ENCODE data around the gene UBE4A.

Gene UBE4A, protein sequence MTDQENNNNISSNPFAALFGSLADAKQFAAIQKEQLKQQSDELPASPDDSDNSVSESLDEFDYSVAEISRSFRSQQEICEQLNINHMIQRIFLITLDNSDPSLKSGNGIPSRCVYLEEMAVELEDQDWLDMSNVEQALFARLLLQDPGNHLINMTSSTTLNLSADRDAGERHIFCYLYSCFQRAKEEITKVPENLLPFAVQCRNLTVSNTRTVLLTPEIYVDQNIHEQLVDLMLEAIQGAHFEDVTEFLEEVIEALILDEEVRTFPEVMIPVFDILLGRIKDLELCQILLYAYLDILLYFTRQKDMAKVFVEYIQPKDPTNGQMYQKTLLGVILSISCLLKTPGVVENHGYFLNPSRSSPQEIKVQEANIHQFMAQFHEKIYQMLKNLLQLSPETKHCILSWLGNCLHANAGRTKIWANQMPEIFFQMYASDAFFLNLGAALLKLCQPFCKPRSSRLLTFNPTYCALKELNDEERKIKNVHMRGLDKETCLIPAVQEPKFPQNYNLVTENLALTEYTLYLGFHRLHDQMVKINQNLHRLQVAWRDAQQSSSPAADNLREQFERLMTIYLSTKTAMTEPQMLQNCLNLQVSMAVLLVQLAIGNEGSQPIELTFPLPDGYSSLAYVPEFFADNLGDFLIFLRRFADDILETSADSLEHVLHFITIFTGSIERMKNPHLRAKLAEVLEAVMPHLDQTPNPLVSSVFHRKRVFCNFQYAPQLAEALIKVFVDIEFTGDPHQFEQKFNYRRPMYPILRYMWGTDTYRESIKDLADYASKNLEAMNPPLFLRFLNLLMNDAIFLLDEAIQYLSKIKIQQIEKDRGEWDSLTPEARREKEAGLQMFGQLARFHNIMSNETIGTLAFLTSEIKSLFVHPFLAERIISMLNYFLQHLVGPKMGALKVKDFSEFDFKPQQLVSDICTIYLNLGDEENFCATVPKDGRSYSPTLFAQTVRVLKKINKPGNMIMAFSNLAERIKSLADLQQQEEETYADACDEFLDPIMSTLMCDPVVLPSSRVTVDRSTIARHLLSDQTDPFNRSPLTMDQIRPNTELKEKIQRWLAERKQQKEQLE

DNA sequence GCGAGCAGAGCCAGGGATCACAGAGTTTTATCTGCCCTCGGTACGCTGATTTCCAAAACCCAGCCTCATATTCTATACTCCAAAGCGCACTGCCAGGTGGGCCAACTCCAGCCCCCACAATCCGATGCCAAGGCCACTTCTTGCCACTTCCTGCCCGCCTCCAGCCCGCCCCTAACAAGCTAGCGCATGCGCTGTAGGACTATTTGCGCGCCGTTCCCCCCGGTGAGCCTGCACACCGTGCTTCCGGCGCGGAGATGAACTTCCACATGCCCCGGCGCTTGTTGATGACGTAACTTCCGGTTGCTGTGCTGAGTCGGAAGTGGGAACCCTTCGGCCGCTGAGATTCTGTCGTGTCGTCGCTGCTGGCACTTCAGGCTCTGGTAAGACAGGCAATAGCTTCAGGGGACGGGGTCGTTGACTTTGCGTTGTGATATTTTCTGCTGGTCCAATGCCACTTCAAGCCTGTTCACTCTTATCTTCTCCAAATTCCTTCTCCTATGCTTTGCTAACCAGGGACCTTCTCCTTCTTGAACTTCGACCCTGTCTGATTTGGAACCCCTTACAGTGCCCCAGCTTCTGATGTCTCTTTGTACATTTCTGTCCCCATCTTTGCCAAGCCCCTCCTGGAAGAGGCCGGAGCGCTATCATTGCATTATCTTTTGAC, at the start of gene UBE4A:
Gene UBE4A (plus strand): TSS at position 306 of the 664 bp plus-strand sequence. CDS start 5,481 bp downstream, outside the sequence.
- in situ Hi-C loops (cut with MboI; ENCODE audit: low sequenced_read_pairs): loop anchor here (10.0 kb wide), 2 partner anchors 55 to 165 kb away; partner anchors contain the start of gene CD3E

DNA sequence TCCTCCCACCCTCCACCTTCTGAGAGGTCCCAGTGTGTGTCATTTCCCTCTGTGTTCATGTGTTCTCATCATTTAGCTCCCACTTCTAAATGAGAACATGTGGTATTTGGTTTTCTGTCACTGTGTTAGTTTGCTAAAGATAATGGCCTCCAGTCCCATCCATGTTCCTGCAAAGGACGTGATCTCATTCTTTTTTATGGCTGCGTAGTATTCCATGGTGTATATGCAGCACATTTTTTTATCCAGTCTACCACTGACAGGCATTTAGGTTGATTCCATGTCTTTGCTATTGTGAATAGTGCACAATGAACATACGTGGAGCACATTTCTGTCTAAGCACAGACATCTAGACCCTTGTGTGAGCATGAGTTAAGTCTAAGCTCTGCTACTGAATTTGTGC, 49.1 kb upstream of the UBE4A start:
- in situ Hi-C loops (cut with MboI; ENCODE audit: low sequenced_read_pairs): no loop called here

GRCh38 chr11:118310781-118311485, 48.5 kb upstream of the UBE4A start:
- in situ Hi-C loops (cut with MboI; ENCODE audit: low sequenced_read_pairs): no loop called here

DNA sequence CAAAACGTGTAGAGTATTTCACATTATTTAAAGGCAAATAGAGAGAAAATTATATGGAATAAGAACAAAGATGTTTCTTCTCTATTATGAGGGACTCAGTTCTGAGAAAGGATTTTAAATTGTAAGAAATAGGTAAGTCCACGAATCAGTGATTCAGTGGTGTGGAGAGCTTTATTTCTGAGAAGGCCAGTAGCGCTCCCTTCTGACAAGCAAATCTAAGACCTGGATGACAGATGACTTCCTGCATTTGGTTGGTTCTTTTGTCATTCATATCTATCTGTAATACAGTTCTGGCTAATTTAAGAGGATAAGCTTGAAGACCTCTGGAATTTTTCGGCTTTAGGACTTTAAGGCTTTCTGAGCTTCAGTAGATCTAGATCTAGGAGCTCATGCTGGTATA, 47.9 kb upstream of the UBE4A start:
- in situ Hi-C loops (cut with MboI; ENCODE audit: low sequenced_read_pairs): no loop called here

DNA sequence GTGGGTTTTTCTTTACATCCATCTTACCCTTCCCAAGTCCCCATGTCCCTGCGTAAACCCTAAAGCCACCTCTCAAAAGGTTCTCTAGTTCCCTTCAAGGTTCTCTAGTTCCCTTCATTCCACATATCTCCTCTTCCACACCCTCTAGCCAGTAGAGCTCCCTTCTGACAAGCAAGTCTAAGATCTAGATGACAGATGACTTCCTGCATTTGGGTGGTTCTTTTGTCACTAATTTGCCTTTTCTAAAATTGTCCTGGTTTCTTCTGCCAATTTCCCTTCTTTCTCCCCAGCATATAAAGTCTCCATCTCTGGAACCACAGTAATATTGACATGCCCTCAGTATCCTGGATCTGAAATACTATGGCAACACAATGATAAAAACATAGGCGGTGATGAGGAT, 47.1 kb upstream of the UBE4A start:
- in situ Hi-C loops (cut with MboI; ENCODE audit: low sequenced_read_pairs): no loop called here

- in situ Hi-C loops (cut with MboI; ENCODE audit: low sequenced_read_pairs): no loop called here
These were observed 46.2 kb upstream of the UBE4A start for GRCh38 chr11:118313242-118313641.

DNA sequence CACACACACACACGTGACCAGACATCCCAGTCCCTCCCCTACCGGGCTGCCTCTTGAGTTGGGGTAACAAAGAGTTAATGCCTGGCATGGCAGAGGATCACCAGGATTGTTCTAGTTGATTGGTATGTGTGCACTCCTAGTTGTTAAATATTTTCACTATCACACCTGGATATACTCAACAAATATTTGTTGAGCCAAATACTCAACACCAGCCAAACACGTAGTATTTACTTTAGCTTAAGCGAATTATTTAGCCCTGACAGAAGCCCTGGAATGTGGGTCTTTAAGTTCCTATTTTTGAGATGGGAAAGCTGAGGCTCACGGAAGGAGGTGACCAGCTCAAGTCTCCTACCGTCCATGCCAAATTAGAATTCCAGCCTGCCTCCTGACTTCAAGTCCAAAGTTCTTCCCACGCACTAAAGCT, 44.4 kb upstream of the UBE4A start:
- in situ Hi-C loops (cut with MboI; ENCODE audit: low sequenced_read_pairs): no loop called here

GRCh38 chr11:118318124-118318523, 41.3 kb upstream of the UBE4A start:
- in situ Hi-C loops (cut with MboI; ENCODE audit: low sequenced_read_pairs): no loop called here

DNA sequence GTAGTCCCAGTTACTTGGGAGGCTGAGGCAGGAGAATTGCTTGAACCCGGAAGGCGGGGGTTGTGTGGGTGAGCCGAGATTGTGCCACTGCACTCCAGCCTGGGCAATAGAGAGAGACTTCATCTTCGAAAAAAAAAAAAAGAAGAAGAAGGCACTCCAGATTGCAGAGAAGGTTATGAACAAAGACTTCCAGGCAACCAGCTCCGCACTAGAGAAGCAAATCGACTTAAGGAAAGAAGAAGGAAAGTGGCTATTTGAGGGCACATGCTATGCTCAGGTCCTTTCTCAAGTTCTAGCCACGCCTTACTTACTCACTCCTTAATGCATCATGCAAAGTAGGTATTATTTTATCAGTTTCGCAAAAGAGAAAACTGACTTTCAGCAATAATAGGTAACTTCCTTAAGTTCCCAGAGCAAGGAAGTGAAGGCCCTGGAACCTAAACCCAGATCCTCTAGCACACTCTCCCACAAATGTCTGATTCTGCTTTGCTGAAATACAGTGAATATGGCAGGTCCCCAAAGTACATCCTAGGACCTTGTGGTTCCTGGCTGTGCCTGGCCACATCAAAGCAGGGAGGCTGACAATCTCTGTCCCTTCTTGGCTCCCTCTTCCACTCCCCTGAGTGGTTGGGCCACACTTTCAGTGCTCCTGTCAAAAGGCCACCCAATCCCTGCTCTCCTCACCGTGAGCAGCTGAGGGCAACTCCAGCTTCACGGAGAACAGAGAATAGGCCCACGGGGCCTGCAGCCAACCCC, 40.6 kb upstream of the UBE4A start:
- in situ Hi-C loops (cut with MboI; ENCODE audit: low sequenced_read_pairs): no loop called here

GRCh38 chr11:118319337-118319707, 40.1 kb upstream of the UBE4A start:
- in situ Hi-C loops (cut with MboI; ENCODE audit: low sequenced_read_pairs): no loop called here

DNA sequence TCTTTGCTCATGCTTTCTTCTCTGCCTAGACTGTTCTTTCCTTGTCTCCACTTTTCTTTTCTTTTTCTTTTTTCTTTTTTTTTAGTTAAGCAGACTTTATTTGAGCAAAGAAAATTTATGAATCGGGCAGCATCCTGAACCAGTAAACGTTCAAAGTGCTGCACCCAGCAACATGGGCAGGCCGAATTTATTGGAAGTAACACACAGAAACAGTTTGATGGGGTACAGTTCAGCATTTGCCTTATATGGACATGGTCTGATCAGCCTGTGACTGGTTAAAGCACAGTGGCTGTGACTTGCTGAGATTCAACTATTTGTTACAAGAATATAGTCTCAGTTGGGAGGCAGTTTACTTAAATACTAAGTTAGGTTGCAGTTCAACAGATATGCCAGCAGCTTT, 38.9 kb upstream of the UBE4A start:
- in situ Hi-C loops (cut with MboI; ENCODE audit: low sequenced_read_pairs): no loop called here

GRCh38 chr11:118321386-118322082, 37.9 kb upstream of the UBE4A start:
- in situ Hi-C loops (cut with MboI; ENCODE audit: low sequenced_read_pairs): no loop called here

GRCh38 chr11:118322721-118323120, 36.7 kb upstream of the UBE4A start:
- in situ Hi-C loops (cut with MboI; ENCODE audit: low sequenced_read_pairs): no loop called here

- in situ Hi-C loops (cut with MboI; ENCODE audit: low sequenced_read_pairs): no loop called here
These were observed 34.1 kb upstream of the UBE4A start for GRCh38 chr11:118325283-118325682.

- in situ Hi-C loops (cut with MboI; ENCODE audit: low sequenced_read_pairs): no loop called here
These were observed 30.7 kb upstream of the UBE4A start for GRCh38 chr11:118328745-118329144.

DNA sequence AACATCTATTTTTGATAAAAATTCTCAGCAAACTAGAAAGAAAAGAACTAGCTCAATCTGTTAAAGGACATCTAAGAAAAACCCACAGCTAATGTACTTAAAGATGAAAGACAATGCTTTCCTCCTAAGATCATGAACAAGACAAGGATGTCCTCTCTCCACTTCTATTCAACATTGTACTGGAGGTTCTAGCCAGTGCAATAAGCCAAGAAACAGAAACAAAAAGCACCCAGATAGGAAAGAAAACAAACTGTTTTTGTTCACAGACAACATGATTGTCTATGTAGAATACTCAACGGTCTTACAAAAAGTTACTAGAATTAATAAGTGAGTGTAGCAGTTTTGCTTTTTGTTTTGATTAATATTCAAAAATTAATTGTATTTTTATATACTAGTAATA, 24.7 kb upstream of the UBE4A start:
- in situ Hi-C loops (cut with MboI; ENCODE audit: low sequenced_read_pairs): no loop called here

DNA sequence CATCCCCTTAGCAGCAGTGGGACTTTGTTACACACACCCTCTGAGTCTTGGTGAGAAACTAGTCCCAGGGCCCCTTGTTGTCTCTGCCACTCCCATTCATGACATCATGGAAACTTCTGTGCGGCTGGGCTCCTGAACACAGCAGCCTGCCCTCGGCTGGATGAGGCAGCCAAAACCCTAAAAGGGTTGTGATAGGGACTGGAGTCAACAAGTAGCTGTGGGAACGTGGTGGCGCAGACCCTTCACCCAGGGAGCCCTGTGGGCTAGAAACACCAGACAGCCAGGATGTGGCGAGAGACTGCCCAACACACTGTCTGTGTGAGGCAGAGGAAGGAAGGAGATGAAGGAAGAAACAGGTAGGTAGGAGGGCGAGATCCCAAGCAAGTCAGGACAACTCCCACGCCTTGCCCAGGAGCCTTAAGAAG, 20.8 kb upstream of the UBE4A start:
- in situ Hi-C loops (cut with MboI; ENCODE audit: low sequenced_read_pairs): no loop called here

DNA sequence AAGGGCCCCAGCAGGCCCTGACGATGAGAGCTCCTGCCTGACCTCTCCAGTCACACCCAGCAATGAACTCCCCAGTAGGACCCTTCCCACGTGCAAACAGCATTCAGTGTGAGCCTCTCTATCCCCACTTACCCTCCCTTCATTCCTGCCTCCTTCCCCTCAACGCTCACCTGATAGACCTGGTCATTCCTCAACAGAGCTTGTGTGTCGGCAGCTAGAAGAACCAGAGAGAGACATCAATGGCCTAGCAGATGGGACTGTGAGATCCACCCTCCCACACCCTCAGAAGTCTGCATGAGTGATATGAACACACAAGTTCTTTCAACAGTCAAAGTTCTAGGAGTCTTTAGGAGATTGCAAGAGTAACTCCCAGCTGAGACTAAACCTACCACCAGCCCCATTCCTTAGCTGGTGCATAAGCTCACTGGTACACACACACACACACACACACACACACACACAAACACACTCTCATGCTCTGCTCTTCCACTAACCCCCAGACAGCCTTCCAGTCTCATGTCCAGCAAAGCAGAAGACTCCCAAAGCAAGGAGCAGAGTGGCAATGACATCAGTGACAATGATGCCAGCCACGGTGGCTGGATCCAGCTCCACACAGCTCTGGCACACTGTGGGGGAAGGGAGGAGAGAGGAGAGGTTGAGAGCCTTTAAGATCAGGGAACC, 20.0 kb upstream of the UBE4A start:
- in situ Hi-C loops (cut with MboI; ENCODE audit: low sequenced_read_pairs): no loop called here

Measured in HL-60/S4 treated with phorbol 12-myristate 13-acetate at 8.2 ng/mL for 4 days and 3 days (cell line).